ENCODE results near the gene RET.

Gene RET

GRCh38 chr10:43083764-43084163 lies 6.9 kb downstream of the RET start:
- no peak overlapping the region for H3K27ac ChIP-seq (ENCODE audit: low read depth, low read length)
- H4K20me1 ChIP-seq (ENCODE audit: low read depth, low read length): no peaks in the 10 kb centered on the region
- no peak overlapping the region for H3K4me3 ChIP-seq (ENCODE audit: insufficient read depth, low read length, poor library complexity, severe bottlenecking)
- no peaks in the 10 kb centered on the region for H3F3A ChIP-seq (ENCODE audit: insufficient read depth)
- H3K9me3 ChIP-seq (ENCODE audit: insufficient read depth, low read length): no peaks in the 10 kb centered on the region
- no peaks in the 10 kb centered on the region for H3K79me2 ChIP-seq (ENCODE audit: insufficient read depth, low read length)
- H3K9ac ChIP-seq (ENCODE audit: low read length): no peak overlapping the region
- no peak overlapping the region for H3K4me2 ChIP-seq (ENCODE audit: low read depth, low read length, poor library complexity, severe bottlenecking)
- no peaks in the 10 kb centered on the region for H3K36me3 ChIP-seq (ENCODE audit: low read length)
- H3K27me3 ChIP-seq (ENCODE audit: low read length): no peaks in the 10 kb centered on the region
- TF ChIP-seq CTCF (IDR thresholded peaks at IDR 0.05; ENCODE audit: insufficient read depth, low read length, poor library complexity, severe bottlenecking) (no peak), EZH2phosphoT487 (conservative IDR thresholded peaks at IDR 0.05; ENCODE audit: low read length) (no peak)
- no peaks in the 10 kb centered on the region for H3K9me2 ChIP-seq (replicated peaks; ENCODE audit: insufficient read depth, low read length)
- no peak overlapping the region for H2AFZ ChIP-seq (ENCODE audit: low read depth, low read length, severe bottlenecking)

GRCh38 chr10:43084812-43085211 lies 7.9 kb downstream of the RET start:
- no peaks in the 10 kb centered on the region for H3K79me2 ChIP-seq (ENCODE audit: insufficient read depth, low read length)
- H3K9me3 ChIP-seq (ENCODE audit: insufficient read depth, low read length): no peaks in the 10 kb centered on the region
- H3K4me2 ChIP-seq (ENCODE audit: low read depth, low read length, poor library complexity, severe bottlenecking): no peak overlapping the region
- H3K9me2 ChIP-seq (replicated peaks; ENCODE audit: insufficient read depth, low read length): no peaks in the 10 kb centered on the region
- H4K20me1 ChIP-seq (ENCODE audit: low read depth, low read length): no peaks in the 10 kb centered on the region
- no peaks in the 10 kb centered on the region for H3K36me3 ChIP-seq (ENCODE audit: low read length)
- no peak overlapping the region for H3K4me3 ChIP-seq (ENCODE audit: insufficient read depth, low read length, poor library complexity, severe bottlenecking)
- H2AFZ ChIP-seq (ENCODE audit: low read depth, low read length, severe bottlenecking): no peak overlapping the region
- no peak overlapping the region for H3K9ac ChIP-seq (ENCODE audit: low read length)
- no peaks in the 10 kb centered on the region for H3F3A ChIP-seq (ENCODE audit: insufficient read depth)
- H3K27ac ChIP-seq (ENCODE audit: low read depth, low read length): no peak overlapping the region
- H3K27me3 ChIP-seq (ENCODE audit: low read length): no peaks in the 10 kb centered on the region
- TF ChIP-seq EZH2phosphoT487 (conservative IDR thresholded peaks at IDR 0.05; ENCODE audit: low read length) (no peak), CTCF (IDR thresholded peaks at IDR 0.05; ENCODE audit: insufficient read depth, low read length, poor library complexity, severe bottlenecking) (no peak)

GRCh38 chr10:43086321-43086942 lies 9.6 kb downstream of the RET start:
- no peak for TF ChIP-seq EZH2phosphoT487 (conservative IDR thresholded peaks at IDR 0.05; ENCODE audit: low read length)
- TF ChIP-seq CTCF (IDR thresholded peaks at IDR 0.05; ENCODE audit: insufficient read depth, low read length, poor library complexity, severe bottlenecking): no peak
- Histone ChIP-seq H4K20me1 (ENCODE audit: low read depth, low read length) (no peaks in the 10 kb centered on the region), H3K27ac (ENCODE audit: low read depth, low read length) (no peak overlapping the region), H3K4me2 (ENCODE audit: low read depth, low read length, poor library complexity, severe bottlenecking) (no peak overlapping the region), H3K9ac (ENCODE audit: low read length) (no peak overlapping the region), H3K36me3 (ENCODE audit: low read length) (no peaks in the 10 kb centered on the region), H3K9me2 (replicated peaks; ENCODE audit: insufficient read depth, low read length) (no peaks in the 10 kb centered on the region), H3K9me3 (ENCODE audit: insufficient read depth, low read length) (no peaks in the 10 kb centered on the region), H3K79me2 (ENCODE audit: insufficient read depth, low read length) (no peaks in the 10 kb centered on the region), H3K4me3 (ENCODE audit: insufficient read depth, low read length, poor library complexity, severe bottlenecking) (no peak overlapping the region), H3K27me3 (ENCODE audit: low read length) (no peaks in the 10 kb centered on the region), H3F3A (ENCODE audit: insufficient read depth) (no peaks in the 10 kb centered on the region), H2AFZ (ENCODE audit: low read depth, low read length, severe bottlenecking) (no peak overlapping the region)

Data from SU-DHL-6 (cell line).